Bone marrow (tissue), 2 donors: Measurements from ENCODE around the gene RNF26.

ENCODE experiments used
- DNase-seq, 2 donors: peaks; one replicate each; lab custom pipeline; 2025; lab: John Stamatoyannopoulos, UW

The RNF26 gene

DNA sequence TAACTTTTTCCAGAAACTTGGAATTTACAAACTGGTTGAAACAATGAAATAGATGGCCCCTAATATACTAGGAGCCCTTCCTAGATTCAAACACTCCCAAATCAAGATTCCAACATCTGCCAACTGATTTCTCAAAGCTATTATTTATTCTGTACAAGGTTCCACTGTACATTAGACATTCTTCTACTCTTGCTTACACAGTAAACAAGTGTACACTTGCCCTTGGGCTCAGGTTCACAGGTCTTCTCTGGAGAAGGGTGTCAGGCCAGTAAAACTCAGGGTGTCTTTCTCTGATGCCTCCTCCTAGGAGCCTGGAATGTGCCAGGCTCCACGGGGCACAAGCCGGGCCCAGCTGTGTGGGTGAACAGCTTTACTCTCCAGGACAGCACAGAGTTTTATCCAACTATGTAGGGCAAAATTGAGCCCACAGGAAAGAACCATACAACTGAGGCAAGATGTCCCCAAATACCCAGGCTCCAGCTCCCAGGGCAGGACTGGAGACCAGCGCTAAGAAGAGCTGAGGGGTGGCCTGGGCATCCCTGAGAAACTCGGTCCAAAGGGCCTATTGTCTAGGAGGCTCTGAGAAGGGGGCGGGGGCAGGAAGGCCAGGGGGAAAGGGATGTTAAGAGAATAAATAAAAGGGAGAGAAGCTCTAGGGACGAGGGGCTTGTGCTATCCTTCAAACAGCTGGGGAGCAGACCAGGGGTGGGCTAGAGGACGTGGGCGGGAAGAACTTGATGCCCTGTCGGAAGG is 20.9 kb downstream of the RNF26 start:
- no peak for DNase-seq

- peak; percentile 61 to 75 for DNase-seq
Measured at GRCh38 chr11:119356349-119357031, 22.2 kb downstream of the RNF26 start.

DNA sequence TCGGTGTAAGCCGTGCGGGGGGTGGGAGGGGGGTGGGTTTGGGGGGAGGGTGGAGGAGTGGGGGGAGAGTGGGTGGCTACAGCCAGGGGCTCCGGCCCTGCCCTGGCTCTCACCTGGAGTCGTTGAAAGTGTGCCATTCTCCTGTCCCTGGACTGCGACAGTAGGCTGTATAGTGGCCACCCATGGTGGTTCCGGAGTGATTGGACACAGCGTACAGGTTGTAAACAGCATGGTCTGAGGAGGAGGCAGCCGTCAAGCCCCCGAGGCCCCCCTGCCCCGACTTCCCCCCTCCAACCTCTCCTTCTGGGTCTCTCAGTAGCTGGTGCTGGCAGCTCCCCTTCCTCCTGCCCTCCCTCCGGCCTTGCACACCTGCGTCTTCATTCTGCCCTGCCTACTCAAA is 22.7 kb downstream of the RNF26 start:
- no peak for DNase-seq

DNA sequence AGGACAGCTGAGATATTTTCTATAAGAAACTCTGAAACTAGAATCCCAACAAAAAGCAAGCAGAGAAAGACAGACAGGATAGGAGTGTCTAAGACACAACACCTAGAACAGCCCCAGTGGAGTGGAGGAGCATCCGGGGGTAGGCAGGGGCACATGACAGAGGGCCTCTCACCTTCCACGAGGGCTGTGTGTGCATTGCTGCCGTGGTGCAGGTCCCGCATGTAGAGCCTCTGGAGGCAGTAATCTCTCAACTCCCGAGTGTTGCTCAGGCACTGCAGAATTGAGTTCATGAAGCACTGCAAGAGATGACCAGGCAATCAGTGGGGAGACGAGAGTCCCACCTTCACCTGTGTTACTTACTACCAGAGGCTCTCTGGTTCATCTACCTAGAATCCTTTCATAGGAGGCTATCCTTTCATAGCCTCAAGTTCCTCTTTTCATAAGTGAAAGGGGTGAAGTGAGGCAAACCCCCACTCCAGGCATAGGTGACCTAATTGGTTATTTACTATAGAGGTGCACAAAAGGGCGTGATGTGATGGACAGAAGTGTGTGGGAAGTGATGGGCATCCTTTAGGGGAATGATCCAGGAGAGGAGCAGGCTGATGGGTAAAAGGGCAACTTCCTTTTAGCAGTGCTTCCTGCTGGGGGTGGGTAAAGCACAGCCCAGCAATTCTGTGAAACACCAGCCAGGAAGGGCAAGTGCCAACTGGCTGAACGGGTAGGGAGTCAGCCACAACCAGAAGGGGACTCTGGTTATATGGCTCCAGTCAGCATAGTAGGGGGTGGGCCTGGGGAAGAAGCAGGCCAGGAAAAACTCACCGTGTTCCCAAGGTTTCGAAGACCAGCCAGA is 25.3 kb downstream of the RNF26 start:
- DNase-seq: peak in 1 of 2 donors; percentile 37

DNA sequence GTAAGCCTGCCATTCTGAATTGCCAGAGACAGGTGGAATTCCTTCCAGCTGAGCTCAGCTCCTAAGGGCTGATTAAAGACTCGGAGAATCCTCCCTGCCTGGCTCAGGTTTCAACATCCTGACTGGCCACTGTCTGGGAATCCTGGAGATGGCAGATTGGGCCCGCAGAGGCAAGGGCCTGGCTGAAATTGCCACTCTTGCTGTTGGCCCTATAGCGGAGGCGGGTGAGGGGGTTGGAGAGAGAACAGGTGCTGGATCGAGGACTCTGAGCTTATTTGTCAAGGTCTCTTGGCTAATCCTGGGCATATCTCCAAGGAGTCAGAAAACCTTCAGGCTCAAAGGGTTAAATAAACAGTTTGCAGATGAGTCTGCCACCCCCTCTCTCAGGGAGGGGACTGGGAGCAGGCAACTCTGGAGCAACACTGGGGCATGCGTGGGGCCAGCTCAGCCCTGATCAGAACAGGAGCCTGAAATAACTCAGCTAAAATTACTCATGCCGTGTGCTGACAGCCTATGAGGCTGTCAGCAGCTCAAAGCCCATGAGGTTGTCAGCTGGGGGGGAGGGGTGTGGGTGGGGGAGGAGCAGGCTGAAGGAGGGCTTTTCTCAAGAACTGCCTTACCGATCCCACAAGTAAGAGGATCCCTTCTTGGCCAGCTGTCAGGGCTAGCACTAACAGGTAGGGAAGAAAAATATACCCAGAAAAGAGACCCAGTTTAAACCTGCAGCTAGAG is 26.9 kb downstream of the RNF26 start:
- peak in 1 of 2 donors; percentile 47 for DNase-seq

GRCh38 chr11:119361941-119362725 is 27.8 kb downstream of the RNF26 start:
- DNase-seq: no peak

- no peak for DNase-seq
Measured at GRCh38 chr11:119362741-119363080, 28.4 kb downstream of the RNF26 start.

DNA sequence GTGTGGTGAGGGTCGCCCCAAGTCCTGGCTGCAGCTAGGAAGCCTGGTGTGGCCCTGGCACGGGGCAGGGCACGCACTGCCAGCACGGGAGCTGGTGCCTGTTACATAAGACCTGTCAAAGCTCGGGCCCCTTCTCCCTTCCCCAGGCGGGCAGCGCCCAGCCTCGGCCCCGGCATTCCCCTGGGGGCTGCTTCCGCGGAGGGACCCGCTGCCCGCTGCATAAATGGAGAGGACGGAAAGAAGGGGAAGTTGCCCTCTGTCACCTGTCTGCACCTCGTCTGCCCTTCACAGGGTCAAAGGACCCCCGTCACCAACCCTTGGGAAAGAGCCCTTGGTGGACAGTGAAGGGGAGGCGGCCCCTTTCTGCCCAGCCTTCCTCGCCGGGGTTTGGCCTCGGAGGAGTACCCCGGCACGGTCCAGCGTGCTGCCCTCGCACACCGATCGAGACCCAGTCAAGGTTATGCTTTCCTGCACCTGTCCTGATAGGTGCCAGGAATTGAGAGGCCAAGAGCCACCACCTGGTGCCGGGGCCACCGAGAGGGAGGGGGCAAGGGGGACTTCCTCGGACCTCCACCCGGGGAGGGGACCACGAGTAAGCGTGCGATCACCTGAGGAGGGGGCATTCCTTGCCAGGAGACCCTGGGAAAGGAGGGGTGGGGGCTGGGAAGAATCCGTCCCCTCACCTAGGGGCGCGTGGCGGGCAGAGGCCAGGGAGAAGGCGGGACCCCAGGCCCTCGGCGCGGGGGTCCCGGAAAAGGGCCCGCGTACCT is 28.9 kb downstream of the RNF26 start:
- no peak for DNase-seq

DNA sequence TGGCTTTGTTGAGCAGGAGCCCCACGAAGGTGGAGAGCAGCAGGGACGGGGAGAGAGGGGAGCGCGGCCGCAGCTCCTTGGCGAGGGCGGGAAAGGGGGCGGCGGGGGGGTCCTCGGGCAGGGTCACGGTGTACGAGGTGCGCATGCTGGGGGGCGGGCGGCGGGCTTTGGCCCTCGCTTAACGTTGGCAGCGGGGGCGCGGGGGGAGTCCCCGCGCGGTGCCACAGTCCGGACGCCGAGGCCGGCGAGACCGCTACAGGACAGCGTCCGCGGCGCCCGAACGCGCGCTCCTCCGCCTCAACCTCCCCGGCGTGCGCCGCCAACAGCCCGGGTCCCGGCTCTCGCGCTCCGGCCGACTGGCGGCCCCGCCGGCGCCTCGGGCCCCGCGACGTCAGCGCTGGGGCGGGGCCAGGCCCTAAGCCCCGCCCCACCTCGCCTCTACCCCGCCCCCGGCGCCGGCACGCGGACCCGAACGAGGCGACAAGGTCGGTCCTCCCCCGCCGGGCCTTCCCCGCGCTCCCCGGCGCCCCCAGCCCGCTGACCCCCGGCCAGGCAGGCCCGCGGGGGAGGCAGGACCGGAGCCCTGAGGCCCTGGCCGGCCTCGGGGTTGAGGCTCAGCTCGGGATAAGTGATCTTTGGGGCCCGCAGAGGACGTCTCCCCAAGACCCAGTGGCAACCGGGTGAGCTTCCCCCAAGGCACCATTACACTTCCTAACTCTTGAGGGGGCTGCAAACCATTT is 29.7 kb downstream of the RNF26 start:
- no peak for DNase-seq

DNA sequence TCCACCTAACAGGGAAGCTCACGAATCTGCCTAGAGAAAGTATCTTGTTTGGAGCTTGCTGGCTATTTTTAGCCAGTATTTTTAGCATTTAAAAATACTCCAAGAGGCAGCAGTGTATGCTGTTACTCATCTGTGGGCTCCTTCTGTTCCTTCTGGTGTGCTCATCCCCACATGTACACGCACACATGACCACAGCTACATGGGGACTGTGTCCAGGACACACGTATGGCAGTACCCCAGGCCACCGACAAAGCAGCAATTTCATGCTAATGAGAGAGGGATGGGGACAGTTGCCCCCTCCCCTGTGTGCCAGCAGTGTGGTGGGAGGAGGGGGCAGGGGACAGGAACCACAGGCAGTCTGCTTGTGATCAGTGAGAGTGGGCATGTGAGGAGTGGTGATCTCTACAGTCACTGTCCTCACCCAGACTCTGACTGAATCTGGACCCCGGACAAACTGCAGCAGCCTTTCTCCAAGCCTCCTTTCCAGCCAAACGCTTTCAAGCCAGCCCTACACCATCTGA is 30.8 kb downstream of the RNF26 start:
- DNase-seq: no peak

GRCh38 chr11:119366690-119367620 is 32.6 kb downstream of the RNF26 start:
- no peak for DNase-seq

DNA sequence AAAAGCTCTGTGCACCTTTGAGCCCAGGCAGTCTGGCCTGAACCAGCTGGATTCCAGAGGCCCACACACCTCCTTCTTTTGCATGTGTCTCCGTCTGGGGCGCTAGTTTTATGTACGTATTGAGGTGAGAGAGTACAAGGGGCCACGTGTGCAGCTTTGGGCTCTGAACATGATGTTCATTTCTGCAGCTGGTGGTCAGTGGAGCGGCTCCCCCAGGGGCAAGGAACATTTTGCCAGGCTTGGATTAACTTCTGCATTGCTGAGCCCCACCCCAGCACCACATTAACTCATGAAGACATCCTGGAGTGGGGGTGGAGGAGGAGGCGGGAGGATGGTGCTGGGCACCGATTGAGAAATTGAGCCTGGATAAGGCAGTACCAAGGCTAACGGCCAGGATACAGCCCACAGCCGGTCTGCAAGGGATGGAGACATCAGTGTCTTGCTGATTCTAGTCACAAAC is 33.4 kb downstream of the RNF26 start:
- no peak for DNase-seq

DNA sequence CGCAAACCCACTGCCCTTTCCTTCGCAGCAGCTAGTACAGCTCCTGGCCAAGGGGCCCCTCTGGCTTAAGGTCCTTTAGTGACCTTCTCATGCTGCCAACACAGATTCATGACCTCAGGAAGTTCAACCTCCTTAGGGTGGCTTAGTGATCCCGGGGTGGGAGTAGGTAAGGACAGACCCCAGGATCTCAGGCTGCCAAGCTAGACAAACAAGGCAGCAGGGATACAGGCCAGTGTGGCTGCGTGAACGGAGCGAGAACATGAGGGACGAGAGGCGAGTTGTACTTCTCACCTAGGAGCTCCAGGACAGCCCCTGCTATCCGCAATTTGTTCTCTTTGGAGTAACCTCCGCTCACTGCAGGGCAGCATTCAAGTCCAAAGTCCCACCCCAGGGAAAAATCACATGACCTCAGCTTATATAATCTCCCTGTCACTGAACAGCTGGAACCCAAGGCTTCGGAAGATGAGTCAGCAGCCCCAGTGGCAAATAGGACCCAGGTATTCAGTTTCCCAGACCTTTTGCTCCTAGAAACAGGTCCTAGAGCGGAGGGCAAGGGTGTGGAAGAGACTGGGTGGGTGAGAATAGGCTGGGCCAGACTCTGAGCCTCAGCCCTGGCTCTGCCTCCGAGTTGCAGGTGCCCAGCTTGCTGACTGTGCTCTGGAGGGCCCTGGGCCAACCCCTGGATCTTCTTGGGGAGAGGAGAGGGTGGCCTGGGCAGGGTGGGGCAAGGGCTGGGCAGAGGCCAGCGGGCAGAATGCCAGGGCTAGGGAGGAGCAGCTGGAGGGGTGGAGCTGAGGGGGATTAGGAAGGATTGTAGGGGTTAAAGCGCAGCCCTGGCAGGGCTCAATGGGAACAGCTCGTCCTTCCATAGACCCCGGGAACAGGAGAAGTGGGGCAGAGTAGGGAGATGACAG is 34.1 kb downstream of the RNF26 start:
- no peak for DNase-seq

DNA sequence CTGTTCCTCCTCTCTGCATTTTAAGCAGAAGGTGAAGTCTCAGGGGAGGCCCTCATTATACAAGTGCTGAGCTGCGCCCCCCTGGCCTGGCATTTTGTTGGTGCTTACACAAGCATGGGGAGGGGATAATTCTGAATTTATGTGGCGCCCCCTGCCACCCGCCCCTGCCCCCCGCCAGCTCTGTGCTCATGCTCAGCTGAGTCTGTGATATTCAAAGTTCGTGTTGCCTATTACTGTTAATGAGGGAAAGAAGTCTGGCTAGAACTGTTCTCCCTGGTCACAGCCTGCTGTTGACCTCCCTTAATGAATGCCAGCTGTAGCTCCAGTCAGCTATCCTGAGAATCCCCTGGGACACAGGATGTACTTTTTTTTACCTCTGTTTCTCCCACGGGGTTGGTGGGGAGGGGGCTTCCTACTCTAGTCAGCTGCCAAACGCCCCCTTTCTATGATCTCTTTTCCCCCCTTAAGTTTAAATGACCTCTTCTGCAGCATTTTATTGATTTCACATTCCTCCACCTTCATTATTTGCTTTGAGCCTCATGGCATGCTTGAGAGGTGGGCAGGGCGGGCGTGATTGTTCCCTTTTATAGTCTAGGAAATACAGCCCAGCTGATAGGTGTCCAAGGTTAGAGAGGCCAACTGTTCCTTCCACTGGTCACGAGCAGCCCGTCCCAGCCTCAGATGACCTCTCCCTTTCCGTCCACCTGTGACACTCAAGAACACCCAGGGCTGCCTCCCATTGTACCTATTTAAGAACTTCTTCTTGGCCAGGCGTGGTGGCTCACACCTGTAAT is 35.0 kb downstream of the RNF26 start:
- DNase-seq: no peak

DNA sequence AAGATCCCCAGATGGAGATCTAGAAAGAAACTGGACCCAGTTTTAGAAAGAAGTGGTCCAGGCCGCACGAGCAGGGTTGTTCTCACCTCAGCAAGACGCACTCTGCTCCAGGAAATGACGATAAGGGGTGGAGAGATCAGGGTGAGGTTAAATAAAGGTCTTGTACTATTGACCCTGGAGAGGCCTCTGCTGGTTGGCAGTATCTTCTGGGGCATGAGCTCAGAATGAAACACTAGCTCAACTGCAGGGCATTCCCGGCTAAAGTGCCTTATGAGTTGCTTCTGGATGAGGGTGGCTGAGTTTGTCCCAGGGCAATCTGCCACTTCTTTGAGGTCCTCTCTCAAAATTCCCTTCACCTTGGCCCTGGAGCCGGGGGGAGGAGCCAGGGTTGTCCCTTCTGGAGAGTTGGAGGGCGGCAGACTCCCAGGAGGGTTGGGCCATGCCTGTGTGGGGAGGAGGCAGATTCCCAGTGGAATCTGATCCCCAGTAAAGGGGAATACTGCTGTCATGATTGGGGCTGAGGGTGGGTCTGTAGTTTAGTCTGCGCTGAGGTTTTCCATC is 36.2 kb downstream of the RNF26 start:
- DNase-seq: no peak

- DNase-seq: no peak
Measured at GRCh38 chr11:119371067-119371601, 36.8 kb downstream of the RNF26 start.
